Measurements from ENCODE around the gene FMN1. TPM values are rescaled to one million over a fixed set of nuclear protein-coding genes. Genes with fewer than 3 reads are reported as not detected.

The FMN1 gene
- total RNA-seq, 1 experiment from 2014 or later = 4.5 TPM

DNA sequence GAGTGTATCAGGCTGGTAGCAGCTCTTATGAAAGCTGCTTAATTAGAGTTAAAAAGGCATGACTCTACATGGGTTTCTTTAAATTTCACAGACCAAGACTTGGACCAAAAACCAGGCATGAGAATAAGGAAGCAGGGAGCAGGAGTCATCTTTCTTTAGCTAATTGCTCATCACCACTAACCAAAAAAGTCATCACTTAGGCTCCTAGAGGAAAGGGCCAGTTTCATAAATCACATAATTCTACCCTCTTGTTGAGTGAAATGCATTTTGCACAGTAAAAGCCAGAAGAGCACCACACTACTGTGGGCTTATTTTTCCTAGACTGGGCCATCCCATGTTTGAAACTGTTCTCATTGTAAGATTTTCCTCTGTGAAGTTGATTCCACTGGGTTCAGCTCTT, 301.1 kb downstream of the FMN1 start:
- CTCF ChIA-PET = interaction anchor here (1.5 kb wide), 1 partner anchor 50 kb away, joined by 5 read pairs; no protein-coding TSS in a partner anchor
- Mint-ChIP-seq H3K4me1 (peaks cover 12% of the 10 kb centered on the region), H3K27ac (no peak overlapping the region)

DNA sequence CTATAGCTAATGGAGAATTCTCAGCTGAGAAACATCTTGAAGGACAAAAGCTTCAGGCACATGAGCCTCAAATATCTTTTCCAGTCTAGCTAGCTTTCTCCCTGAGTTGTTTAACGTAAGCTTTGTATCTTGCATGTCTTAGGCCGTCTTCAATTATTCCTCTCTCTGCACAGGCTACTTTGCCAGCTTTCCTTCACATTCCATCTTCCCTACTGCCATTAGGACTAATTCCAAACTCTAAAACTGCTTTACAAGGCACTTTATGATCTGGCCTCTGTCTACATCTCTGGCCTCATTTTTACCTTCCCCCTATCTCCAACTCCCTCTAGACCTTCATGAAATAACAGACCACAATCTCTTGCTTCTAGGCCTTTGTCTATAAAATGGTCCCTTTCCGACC, 305.3 kb downstream of the FMN1 start:
- no peaks in the 10 kb centered on the region for H3K27me3 Mint-ChIP-seq (ENCODE audit: low read depth)
- no peaks in the 10 kb centered on the region for H3K36me3 Mint-ChIP-seq
- H3K27ac Mint-ChIP-seq = no peak overlapping the region
- peaks cover 19% of the 10 kb centered on the region for H3K9me3 Mint-ChIP-seq
- TF ChIP-seq, protein P1, sequence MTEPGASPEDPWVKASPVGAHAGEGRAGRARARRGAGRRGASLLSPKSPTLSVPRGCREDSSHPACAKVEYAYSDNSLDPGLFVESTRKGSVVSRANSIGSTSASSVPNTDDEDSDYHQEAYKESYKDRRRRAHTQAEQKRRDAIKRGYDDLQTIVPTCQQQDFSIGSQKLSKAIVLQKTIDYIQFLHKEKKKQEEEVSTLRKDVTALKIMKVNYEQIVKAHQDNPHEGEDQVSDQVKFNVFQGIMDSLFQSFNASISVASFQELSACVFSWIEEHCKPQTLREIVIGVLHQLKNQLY (CRISPR knock-in tag; IDR thresholded peaks at IDR 0.05) = no peak
- no peak for TF ChIP-seq ZBTB21 (CRISPR knock-in tag; IDR thresholded peaks at IDR 0.05; ENCODE audit: borderline replicate concordance)
- TF ChIP-seq MYBL2 (CRISPR knock-in tag; IDR thresholded peaks at IDR 0.05) = no peak
- TF ChIP-seq ZNF121 (CRISPR knock-in tag; IDR thresholded peaks at IDR 0.05) = no peak
- TF ChIP-seq, protein P2, sequence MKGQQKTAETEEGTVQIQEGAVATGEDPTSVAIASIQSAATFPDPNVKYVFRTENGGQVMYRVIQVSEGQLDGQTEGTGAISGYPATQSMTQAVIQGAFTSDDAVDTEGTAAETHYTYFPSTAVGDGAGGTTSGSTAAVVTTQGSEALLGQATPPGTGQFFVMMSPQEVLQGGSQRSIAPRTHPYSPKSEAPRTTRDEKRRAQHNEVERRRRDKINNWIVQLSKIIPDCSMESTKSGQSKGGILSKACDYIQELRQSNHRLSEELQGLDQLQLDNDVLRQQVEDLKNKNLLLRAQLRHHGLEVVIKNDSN (CRISPR knock-in tag; IDR thresholded peaks at IDR 0.05) = no peak
- TF ChIP-seq, protein P3, sequence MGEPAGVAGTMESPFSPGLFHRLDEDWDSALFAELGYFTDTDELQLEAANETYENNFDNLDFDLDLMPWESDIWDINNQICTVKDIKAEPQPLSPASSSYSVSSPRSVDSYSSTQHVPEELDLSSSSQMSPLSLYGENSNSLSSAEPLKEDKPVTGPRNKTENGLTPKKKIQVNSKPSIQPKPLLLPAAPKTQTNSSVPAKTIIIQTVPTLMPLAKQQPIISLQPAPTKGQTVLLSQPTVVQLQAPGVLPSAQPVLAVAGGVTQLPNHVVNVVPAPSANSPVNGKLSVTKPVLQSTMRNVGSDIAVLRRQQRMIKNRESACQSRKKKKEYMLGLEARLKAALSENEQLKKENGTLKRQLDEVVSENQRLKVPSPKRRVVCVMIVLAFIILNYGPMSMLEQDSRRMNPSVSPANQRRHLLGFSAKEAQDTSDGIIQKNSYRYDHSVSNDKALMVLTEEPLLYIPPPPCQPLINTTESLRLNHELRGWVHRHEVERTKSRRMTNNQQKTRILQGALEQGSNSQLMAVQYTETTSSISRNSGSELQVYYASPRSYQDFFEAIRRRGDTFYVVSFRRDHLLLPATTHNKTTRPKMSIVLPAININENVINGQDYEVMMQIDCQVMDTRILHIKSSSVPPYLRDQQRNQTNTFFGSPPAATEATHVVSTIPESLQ (CRISPR knock-in tag; IDR thresholded peaks at IDR 0.05) = no peak
- no peak for TF ChIP-seq CREB1 (CRISPR knock-in tag; IDR thresholded peaks at IDR 0.05)
- TF ChIP-seq GABPB1 (CRISPR knock-in tag; IDR thresholded peaks at IDR 0.05) = no peak
- TF ChIP-seq, protein P4, sequence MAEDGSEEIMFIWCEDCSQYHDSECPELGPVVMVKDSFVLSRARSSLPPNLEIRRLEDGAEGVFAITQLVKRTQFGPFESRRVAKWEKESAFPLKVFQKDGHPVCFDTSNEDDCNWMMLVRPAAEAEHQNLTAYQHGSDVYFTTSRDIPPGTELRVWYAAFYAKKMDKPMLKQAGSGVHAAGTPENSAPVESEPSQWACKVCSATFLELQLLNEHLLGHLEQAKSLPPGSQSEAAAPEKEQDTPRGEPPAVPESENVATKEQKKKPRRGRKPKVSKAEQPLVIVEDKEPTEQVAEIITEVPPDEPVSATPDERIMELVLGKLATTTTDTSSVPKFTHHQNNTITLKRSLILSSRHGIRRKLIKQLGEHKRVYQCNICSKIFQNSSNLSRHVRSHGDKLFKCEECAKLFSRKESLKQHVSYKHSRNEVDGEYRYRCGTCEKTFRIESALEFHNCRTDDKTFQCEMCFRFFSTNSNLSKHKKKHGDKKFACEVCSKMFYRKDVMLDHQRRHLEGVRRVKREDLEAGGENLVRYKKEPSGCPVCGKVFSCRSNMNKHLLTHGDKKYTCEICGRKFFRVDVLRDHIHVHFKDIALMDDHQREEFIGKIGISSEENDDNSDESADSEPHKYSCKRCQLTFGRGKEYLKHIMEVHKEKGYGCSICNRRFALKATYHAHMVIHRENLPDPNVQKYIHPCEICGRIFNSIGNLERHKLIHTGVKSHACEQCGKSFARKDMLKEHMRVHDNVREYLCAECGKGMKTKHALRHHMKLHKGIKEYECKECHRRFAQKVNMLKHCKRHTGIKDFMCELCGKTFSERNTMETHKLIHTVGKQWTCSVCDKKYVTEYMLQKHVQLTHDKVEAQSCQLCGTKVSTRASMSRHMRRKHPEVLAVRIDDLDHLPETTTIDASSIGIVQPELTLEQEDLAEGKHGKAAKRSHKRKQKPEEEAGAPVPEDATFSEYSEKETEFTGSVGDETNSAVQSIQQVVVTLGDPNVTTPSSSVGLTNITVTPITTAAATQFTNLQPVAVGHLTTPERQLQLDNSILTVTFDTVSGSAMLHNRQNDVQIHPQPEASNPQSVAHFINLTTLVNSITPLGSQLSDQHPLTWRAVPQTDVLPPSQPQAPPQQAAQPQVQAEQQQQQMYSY (CRISPR knock-in tag; IDR thresholded peaks at IDR 0.05) = no peak
- TF ChIP-seq, protein P5, sequence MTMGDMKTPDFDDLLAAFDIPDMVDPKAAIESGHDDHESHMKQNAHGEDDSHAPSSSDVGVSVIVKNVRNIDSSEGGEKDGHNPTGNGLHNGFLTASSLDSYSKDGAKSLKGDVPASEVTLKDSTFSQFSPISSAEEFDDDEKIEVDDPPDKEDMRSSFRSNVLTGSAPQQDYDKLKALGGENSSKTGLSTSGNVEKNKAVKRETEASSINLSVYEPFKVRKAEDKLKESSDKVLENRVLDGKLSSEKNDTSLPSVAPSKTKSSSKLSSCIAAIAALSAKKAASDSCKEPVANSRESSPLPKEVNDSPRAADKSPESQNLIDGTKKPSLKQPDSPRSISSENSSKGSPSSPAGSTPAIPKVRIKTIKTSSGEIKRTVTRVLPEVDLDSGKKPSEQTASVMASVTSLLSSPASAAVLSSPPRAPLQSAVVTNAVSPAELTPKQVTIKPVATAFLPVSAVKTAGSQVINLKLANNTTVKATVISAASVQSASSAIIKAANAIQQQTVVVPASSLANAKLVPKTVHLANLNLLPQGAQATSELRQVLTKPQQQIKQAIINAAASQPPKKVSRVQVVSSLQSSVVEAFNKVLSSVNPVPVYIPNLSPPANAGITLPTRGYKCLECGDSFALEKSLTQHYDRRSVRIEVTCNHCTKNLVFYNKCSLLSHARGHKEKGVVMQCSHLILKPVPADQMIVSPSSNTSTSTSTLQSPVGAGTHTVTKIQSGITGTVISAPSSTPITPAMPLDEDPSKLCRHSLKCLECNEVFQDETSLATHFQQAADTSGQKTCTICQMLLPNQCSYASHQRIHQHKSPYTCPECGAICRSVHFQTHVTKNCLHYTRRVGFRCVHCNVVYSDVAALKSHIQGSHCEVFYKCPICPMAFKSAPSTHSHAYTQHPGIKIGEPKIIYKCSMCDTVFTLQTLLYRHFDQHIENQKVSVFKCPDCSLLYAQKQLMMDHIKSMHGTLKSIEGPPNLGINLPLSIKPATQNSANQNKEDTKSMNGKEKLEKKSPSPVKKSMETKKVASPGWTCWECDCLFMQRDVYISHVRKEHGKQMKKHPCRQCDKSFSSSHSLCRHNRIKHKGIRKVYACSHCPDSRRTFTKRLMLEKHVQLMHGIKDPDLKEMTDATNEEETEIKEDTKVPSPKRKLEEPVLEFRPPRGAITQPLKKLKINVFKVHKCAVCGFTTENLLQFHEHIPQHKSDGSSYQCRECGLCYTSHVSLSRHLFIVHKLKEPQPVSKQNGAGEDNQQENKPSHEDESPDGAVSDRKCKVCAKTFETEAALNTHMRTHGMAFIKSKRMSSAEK (CRISPR knock-in tag; IDR thresholded peaks at IDR 0.05; ENCODE audit: borderline replicate concordance) = no peak
- ChIA-PET CTCF (interaction anchor here (1.5 kb wide), 1 partner anchor 47 kb away, joined by 3 read pairs; no protein-coding TSS in a partner anchor), POLR2A (no interaction called here)
- H3K4me1 Mint-ChIP-seq = peaks cover 15% of the 10 kb centered on the region
- DNase-seq (ENCODE audit: low spot score) (no peak), ATAC-seq (no peak)
- no peak overlapping the region for H3K4me3 Mint-ChIP-seq

More for the DNA sequence above, 301.1 kb downstream of the FMN1 start:
- POLR2A ChIA-PET = no interaction called here
- no peak for DNase-seq (ENCODE audit: low spot score)
- TF ChIP-seq, protein P6, sequence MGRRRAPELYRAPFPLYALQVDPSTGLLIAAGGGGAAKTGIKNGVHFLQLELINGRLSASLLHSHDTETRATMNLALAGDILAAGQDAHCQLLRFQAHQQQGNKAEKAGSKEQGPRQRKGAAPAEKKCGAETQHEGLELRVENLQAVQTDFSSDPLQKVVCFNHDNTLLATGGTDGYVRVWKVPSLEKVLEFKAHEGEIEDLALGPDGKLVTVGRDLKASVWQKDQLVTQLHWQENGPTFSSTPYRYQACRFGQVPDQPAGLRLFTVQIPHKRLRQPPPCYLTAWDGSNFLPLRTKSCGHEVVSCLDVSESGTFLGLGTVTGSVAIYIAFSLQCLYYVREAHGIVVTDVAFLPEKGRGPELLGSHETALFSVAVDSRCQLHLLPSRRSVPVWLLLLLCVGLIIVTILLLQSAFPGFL (CRISPR knock-in tag; IDR thresholded peaks at IDR 0.05; ENCODE audit: borderline replicate concordance) = no peak
- TF ChIP-seq NR1H2 (CRISPR knock-in tag; IDR thresholded peaks at IDR 0.05) (no peak), ZNF121 (CRISPR knock-in tag; IDR thresholded peaks at IDR 0.05) (no peak)
- TF ChIP-seq, protein P7, sequence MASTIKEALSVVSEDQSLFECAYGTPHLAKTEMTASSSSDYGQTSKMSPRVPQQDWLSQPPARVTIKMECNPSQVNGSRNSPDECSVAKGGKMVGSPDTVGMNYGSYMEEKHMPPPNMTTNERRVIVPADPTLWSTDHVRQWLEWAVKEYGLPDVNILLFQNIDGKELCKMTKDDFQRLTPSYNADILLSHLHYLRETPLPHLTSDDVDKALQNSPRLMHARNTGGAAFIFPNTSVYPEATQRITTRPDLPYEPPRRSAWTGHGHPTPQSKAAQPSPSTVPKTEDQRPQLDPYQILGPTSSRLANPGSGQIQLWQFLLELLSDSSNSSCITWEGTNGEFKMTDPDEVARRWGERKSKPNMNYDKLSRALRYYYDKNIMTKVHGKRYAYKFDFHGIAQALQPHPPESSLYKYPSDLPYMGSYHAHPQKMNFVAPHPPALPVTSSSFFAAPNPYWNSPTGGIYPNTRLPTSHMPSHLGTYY (CRISPR knock-in tag; IDR thresholded peaks at IDR 0.05) = no peak
- no peaks in the 10 kb centered on the region for H3K36me3 Mint-ChIP-seq
- H3K9me3 Mint-ChIP-seq = peaks cover 19% of the 10 kb centered on the region
- H3K4me3 Mint-ChIP-seq = no peak overlapping the region
- ATAC-seq = no peak
- H3K27me3 Mint-ChIP-seq (ENCODE audit: low read depth) = peaks cover 13% of the 10 kb centered on the region
